Measurements from ENCODE around the gene PAQR8.

Gene PAQR8, protein sequence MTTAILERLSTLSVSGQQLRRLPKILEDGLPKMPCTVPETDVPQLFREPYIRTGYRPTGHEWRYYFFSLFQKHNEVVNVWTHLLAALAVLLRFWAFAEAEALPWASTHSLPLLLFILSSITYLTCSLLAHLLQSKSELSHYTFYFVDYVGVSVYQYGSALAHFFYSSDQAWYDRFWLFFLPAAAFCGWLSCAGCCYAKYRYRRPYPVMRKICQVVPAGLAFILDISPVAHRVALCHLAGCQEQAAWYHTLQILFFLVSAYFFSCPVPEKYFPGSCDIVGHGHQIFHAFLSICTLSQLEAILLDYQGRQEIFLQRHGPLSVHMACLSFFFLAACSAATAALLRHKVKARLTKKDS

DNA sequence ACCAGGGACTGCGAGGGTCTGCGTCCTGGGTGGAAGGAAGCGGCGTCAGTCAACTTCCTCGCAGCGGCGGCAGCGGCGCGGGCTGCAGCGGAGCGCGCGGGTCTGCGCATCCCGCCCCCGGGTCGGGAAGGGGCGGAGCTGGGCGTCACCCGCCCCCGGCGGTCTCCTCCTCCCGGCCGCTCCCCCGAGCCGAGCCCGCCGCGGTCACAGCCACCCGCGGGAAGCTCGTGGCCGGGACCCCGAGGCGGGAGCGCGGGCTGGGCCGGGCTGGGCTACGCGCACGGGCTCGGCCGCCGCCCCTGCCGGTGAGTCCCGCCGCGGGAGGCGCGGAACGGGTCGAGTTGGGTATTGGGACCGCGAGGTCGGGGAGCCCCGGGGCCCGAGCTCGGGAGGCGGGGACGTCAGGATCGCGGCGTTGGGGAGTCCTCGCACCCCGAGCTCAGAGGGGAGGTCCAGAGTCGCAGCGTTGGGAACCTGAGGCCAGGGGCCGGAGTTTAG, at the start of gene PAQR8:
Gene PAQR8, plus strand, starts transcription at position 207 of the 498 bp plus-strand sequence. CDS start 41,063 bp downstream, outside the sequence.
- peak; percentile 56 to 74 for DNase-seq (ENCODE audit: low read depth in 1 of 2, low spot score in 1 of 2)

DNA sequence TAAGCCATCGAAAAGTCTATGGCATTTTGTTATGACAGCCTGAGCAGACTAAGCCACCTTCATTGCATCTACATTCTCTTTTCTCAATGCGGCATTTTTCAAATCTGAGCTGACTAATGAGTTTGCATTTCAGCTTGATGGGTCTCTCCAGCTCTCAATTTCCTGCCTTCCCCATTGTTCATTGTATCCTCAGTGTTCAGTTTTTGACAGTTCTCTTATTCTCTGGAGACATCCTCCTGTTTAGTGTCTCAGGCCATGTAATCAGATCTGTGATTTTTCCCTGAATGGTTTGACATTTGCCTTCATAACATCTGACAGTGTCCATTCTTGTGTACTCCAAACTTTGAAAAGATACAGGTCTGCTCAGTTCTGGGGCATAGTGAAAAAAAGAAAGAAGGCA, 49.5 kb upstream of the PAQR8 start:
- DNase-seq (ENCODE audit: low read depth in 1 of 2, low spot score in 1 of 2) = no peak

DNA sequence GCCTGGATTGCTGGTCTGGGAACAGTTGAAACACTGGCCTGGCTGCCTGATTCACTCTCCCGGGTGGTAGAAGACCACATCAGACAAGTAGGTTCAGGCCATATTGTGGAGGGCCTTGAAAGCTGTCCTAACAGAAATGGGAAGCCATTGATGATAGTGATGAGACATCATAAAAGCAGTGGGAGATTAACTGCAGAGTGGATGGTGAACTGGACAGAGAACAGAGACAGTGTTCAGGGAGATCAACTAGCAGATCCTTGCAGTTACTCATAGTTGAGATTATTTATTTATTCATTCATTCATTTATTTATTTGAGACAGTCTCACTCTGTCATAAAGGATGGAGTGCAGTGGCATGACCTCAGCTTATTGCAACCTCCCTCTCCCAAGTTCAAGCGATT, 47.2 kb upstream of the PAQR8 start:
- DNase-seq (ENCODE audit: low read depth in 1 of 2, low spot score in 1 of 2) = no peak

DNA sequence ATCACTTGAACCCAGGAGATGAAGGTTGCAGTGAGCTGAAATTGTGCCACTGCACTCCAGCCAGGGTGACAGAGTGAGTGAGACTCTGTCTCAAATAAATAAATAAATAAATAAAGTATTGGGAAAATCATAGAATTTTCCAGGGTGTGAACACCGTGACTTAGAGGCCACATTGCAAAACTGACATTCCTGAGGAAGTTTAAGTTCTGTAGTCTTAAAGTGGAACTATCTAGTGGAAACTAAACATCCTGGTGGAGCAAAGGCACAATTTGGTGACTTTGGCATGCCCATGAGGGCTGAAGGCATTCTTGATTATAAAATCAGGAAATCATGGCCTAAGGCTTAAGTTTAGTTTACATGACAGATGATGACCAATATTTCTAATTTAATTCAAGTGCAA, 44.7 kb upstream of the PAQR8 start:
- no peak for DNase-seq (ENCODE audit: low read depth in 1 of 2, low spot score in 1 of 2)

DNA sequence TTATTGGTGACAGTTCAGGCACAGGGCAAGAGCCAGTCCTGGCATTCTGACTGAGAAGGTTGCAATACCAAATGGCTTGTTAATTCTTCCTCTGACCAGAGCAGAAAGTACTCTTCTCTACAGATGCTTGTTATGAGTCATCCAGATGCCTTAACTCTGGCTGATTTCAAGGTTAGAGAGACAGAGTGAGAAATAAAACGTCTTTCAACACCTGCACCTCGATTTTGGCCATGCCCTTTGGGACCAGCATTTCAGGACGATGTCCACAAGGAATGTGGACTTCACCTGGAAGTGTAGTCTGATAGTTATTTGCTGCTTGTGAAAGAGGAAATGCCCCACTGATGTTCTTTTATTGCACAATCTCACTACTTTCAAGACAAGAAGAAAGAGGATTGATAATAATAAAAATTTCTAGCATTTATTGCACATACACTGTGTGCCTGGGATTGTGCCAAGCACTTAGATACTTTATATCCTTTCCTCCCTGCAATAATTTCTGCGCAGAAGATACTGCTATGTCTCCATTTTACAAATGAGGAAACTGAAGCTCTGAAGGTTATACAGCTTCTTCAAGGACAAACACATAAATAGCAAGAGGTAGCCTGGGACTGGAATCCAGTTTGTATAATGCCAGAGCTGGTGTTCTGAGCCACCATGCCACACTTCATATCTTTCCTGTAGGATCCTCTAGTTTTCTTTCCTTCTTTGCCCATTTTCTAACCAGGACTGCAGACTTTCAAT, 43.9 kb upstream of the PAQR8 start:
- DNase-seq (ENCODE audit: low read depth in 1 of 2, low spot score in 1 of 2) = no peak

DNA sequence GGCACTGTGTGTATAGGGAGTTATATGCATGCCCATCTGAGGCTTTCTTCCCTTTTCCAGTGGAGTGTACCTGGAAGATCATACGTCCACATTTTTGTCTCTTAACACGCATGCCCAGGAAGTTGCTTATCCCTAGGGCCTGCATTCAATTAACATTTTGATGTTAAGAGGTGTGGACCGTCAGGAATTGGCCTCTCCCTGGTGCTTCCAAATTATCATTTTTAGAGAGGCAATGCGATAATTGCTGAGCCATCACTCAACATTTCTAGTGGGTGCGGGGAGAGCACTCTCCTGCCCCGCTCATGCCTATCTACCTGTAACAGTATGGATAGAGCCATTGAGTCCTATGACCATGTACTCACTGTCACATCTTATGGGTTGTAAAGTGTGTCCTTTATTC, 37.8 kb upstream of the PAQR8 start:
- no peak for DNase-seq (ENCODE audit: low read depth in 1 of 2, low spot score in 1 of 2)

DNA sequence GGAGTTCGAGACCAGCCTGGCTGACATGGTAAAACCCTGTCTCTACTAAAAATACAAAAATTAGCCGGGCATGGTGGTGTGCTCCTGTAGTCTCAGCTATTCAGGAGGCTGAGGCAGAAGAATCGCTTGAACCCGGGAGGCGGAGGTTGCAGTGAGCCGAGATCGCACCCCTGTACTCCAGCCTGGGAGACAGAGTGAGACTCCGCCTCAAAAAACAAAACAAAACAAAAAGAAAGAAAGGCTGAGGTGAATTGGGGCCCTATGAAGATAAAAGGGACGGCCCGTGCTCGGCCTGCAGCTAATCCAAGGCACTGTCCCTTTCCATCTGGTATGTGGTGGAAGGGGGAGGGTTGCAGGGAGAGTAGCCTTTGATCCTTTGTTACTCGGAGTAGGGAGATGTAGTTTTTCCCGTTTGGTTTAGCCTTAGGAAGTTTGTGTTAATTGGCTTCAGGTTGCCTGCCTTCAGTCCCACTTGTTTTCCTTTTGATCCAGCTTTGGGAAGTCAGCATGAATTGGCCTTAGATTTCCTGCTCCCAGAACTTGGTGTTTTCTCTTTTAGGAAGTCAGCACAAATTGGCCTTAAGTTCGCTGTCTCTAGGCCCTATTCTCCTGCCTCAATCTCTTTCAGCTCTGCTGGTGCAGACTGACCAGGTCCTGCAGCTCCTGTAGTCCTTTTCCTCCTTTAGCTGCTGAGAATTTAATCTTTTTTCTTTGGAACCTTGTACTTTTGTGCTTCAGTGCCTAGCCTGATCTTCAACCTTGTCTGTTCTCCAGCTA, 36.1 kb upstream of the PAQR8 start:
- DNase-seq (ENCODE audit: low read depth in 1 of 2, low spot score in 1 of 2) = no peak

DNA sequence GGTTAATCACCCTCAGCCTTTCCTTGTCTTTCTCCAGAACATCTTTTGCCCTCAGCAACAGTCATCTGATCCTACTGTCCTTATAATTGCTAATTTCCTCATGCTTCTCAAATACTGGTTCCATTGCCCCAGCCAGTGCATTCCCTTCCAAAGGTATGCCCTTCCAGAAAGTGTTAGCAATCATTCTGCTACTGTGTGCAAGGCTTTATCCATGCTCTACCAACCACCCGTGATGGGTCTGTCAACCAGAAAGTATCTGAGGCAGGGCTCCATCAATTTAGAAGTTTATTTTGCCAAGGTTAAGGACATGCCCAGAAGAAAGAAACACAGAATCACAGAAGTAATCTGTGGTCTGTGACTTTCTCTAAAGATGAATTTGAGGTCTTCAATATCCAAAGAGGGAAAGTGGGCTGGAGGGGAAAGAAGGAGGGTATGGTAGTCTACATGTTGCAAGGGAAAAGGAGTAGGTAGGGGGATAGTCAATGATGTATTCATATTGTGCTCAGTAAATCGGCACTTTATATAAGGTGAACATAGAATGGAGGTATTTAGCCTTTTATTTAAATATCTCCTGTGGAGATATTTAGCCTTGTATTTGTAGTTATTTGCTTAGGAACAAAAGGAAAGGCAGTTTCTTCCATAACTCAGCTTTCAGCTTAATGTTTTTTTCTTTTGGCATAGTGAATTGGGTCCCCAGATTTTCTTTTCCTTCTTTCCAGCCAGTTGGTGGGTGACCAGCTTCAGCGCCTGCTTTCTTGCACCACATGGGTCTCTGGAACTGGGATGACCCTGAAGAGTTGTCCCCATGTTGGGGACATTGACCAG, 35.2 kb upstream of the PAQR8 start:
- DNase-seq (ENCODE audit: low read depth in 1 of 2, low spot score in 1 of 2) = no peak

DNA sequence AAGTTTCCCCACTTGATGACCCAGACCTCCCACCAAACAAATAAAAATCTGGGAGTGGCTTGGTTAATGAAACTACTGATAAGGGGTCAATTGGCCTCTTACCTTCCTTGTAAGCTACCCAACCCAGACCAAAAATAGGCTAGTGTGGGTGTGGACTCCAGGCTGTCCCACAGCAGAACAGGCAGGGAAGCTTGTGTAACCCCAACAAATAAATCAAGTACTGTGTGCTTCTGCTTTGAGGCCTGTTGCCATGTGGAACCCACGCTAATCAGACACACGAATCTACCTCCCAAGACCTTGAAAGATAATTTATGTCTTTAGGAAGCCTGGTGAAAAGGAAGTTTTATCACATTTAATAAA, 33.7 kb upstream of the PAQR8 start:
- DNase-seq (ENCODE audit: low read depth in 1 of 2, low spot score in 1 of 2) = no peak

DNA sequence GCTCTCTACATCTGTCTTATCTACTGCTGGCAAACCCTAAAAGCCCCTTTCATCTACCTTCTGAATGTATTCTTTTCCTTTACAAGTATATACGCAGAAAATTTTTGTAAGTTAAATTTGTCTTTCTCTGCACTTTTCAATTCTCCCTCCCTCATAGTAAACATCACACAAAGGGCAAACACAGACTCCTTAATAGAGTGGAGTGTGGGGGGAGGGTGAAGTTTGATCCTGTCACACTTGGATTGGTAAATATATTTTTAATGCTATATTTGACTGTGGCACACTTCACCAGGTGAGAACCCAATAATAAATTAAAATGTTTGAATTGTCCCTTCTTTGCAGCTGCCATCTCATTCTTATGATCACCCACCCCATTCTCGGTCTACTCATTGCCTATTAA, 33.2 kb upstream of the PAQR8 start:
- DNase-seq (ENCODE audit: low read depth in 1 of 2, low spot score in 1 of 2) = no peak

DNA sequence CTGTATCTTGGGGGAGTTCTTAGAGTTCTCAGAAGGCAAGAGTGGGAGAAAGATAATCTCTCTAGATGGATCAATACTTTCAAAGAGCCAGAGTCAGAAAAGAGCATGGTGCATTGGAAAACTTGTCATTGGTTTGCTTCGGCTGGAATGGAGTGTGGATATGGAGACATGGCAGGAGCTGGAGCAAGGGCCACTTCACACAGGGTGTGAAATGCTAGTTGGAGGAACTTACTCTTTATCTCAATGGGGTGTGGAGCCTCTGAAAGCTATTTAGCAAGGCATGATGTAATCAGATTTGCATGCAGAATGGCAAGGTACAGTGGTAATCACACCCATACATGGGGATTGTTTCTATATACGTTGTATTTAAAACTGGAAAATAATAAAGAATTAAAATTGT, 31.5 kb upstream of the PAQR8 start:
- DNase-seq (ENCODE audit: low read depth in 1 of 2, low spot score in 1 of 2) = no peak

DNA sequence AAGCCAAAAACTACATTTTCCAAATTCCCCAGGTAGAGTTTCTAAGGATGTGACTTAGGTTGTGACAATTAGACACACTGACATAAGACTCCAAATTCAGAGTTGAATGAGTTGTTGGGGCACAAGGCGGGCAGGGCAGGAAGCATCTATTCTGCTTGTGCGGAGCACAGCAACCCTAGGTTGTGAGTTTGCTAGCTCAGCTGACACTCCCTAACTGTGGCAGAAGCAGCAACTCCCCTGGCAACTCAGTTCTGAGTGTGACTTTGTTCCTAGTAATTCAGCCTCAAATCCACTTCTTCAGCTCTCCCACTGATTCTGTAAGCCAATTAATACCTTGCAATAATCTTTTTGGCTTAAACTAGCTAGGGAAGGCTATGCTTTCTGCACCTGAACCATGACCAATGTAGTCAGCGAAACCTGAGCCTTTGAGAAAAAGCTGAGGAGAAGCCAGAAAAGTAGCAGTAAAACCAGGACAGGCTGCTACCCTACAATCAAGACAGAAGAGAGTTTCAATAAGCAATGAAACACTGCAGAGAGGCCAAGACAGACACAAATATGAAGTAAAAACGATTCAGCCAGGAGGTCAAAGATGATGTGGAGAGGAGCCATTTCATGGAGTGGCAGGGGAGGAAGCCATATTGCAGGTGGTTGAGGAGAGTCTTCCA, 30.0 kb upstream of the PAQR8 start:
- no peak for DNase-seq (ENCODE audit: low read depth in 1 of 2, low spot score in 1 of 2)

DNA sequence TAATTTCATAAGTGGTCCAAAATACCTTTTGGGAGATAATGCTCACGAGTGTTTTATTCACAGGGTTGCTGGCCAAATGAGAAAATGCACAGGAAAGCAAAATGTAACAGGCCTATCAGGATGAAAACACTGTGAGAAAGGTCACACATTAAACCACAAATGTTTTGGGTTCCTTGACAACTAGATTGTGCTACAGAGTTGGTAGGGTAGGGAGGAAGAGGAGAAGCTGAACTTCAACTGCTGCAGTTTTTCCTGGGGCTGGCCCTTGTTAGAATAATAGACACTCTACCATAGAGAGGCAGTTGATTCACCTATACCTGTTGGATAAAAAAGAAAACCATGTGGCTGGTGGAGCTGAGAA, 28.1 kb upstream of the PAQR8 start:
- DNase-seq (ENCODE audit: low read depth in 1 of 2, low spot score in 1 of 2) = no peak

DNA sequence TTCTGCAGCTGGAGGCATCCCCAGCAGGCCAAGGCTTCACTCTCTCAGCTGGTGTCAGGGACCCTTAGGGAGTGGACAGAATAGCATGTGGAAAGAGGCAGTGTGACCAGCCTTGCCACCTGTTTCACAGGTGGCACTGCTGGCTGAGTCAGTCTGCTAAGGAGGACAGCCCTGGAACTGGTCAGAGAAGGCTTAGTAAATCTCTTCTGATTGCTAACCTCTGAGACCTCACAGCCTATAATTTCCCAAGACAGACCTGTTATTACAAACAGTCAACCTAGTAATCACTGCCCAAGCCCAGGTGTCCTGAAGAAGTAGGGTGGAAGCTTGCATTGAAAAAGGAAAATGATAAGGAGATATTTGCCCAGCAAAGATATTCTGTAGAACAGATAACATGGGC, 26.4 kb upstream of the PAQR8 start:
- no peak for DNase-seq (ENCODE audit: low read depth in 1 of 2, low spot score in 1 of 2)

DNA sequence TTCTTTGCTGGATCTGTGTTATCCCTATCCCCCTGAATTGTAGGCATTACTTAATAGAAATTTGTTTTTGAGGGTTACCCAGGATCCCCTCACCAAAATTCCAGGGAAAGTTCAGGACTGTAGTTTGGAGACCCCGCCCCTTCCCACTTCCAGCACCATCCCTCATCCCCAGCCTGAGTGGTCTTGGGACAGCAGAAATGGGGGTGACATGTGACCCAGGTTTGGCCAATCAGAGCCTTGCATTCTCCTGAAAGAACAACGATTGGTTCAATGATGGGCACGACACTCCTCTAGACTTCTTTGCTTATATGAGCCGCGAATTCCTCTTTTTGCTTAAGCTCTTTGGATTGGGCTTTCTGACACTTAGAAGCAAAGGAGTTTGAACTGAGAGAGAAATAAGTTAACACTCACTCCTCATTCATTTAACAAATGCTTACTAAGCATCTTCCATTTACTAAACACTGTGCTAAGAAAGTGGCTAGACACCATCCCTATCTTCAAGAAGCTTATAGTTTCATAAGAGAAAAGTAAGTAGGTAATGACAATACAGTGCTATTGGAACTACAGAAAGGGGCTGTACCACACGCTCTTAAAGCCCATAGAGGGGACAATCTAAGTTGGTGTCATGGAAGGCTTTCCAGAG, 24.9 kb upstream of the PAQR8 start:
- DNase-seq (ENCODE audit: low read depth in 1 of 2, low spot score in 1 of 2) = no peak

DNA sequence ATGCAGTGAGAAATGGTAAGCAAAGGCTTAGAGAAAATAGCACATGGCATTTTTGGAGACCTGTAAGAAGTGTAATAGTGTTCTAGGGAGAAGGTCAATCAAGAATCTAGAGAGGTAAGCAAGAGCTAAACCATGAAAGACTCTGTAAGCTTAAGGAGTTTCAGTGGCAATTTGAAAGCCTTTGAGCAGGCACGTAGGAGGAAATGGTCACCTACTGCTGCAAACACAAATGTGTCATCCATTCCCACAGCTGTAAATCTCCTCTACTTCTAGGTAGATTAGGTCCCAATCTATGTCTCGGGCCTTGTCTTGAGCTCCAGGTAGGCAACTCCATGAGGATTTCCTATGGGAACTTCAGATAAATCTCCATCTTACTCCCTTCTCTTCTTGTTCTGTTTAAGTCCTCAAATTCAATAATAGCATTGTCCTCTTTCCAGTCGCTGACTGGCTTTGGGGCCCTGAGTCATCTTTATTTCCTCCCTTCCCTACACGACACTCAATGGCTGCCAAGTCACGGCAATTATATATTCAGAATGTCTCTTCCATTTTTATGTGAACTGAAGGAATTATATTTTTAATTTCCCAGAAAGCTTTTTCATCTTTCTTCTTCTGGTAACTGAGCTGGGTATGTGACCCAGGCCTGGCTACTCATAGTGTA, 24.2 kb upstream of the PAQR8 start:
- DNase-seq (ENCODE audit: low read depth in 1 of 2, low spot score in 1 of 2) = no peak

DNA sequence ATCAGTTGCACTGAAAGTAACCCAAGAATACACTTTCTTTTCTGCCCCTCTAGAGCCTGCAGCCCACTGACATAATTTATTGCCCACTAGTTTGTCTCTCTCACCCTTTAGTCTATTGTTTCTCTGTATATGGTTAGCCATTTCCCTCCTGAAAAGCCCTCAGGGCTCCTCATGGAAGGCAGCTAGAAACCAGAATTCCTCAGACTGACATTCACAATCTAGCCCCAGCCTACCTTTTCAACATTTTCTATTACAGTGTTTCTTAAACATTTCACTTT, 21.4 kb upstream of the PAQR8 start:
- no peak for DNase-seq (ENCODE audit: low read depth in 1 of 2, low spot score in 1 of 2)

DNA sequence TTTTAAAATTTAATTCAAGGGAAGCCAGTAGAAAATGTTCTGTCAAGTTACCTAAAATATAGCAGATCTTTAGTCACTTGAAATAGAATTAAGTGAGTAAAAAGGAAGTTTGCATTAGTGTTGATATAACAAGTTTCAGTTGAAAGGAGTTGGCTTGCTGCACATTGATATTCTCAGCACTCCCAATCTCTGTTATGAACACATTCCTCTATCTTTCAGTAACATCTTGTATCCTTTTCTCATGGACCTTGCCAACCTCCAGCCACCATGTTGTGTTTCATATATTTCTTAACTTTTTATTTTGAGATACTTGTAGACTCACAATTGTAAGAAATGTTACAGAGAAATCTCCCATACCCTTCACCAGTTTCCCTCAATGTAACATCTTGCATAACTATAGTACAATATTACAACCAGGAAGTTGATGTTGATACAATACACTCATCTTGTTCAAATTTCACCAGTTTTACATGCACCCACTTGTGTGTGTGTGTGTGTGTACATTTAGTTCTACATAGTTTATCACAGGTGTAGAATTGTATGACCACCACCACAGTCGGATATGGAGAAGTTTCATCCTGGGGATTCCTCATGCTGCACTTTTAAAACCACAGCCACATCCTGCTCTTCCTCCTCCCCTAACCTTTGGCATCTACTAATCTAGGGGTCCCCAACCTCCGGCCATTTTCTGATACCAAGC, 20.2 kb upstream of the PAQR8 start:
- DNase-seq (ENCODE audit: low read depth in 1 of 2, low spot score in 1 of 2) = no peak

DNA sequence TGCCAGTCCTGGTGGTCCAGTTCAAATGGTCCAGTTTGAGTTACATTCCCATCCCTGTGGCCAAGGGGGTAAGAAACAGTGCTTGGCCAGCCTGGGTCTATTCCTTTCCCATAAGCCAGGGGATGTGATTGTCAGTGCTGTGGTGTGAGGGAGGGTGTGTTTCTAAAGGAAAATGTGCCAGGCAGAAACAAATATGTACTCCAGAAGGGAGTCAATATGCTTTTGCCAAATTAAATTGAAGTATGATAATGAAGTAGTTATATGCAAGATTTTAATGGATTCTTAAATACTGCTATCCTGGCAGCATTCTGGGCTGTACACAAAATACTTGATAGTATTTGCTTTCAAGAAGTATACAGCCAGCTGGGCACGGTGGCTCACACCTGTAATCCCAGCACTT, 16.6 kb upstream of the PAQR8 start:
- DNase-seq (ENCODE audit: low read depth in 1 of 2, low spot score in 1 of 2) = no peak

Measured in activated T-helper 1 cell treated with anti-CD3 and anti-CD28 coated beads, Interleukin-2, amount 50 U/mL, for 16 hours (primary cell).